Panc1 (cell line): ENCODE data around the gene FCSK.

Experiments
- CTCF ChIP-seq: fragments of 450-650 bp; IDR thresholded peaks from 2 replicates; pipeline ENCODE4 v1.5.1; 2017; ENCODE audit warnings: mild to moderate bottlenecking
- POLR2AphosphoS5 ChIP-seq: IDR thresholded peaks from 2 replicates; pipeline ENCODE4 v1.6.1; 2012; ENCODE audit warnings: mild to moderate bottlenecking, low read depth, low read length, moderate library complexity
- REST ChIP-seq, 2 experiments: IDR thresholded peaks; 2 replicates each; pipeline ENCODE4 v1.6.1; 2011 to 2012; ENCODE audit warnings: low read depth in 2 of 2, control low read depth in 1 of 2, low read length in 1 of 2, mild to moderate bottlenecking in 1 of 2, moderate library complexity in 1 of 2; ENCODE audit not compliant: insufficient read depth in 1 of 2
- TCF7L2 ChIP-seq: IDR thresholded peaks from 2 replicates; pipeline ENCODE4 v1.6.1; 2011; ENCODE audit warnings: mild to moderate bottlenecking, low read depth, low read length, inconsistent platforms

GRCh38 chr16:70444249-70445063 is 9.9 kb upstream of the FCSK start:
- TF ChIP-seq CTCF (no peak), REST (IDR thresholded peaks at IDR 0.05; ENCODE audit: insufficient read depth in 1 of 2, low read depth in 2 of 2, low read length in 1 of 2) (no peak), TCF7L2 (no peak), POLR2AphosphoS5 (no peak)
